MM.1S (cell line): ENCODE results near the gene LYZL6.

Source experiments
- DNase-seq: peaks from one replicate; pipeline ENCODE4 v3.0.0-alpha.2; 2015
- H2AFZ ChIP-seq: fragments of 300-600 bp; sonication (generic); 2 replicates; pipeline ENCODE4 v1.6.0; 2016; ENCODE audit warnings: antibody characterized with exemption, low read length
- H3F3A ChIP-seq: fragments of 300-600 bp; sonication (generic); 2 replicates; pipeline ENCODE4 v1.6.1; 2016; ENCODE audit warnings: mild to moderate bottlenecking, antibody characterized with exemption, low read length, moderate library complexity, mixed read lengths; ENCODE audit not compliant: insufficient read depth
- H3K27ac ChIP-seq: fragments of 300-600 bp; sonication (generic); 2 replicates; pipeline ENCODE4 v1.5.1; 2016; ENCODE audit warnings: mild to moderate bottlenecking, low read length
- H3K27me3 ChIP-seq: fragments of 300-600 bp; sonication (generic); replicated peaks from 2 replicates; pipeline ENCODE4 v1.6.0; 2016; ENCODE audit warnings: low read length; ENCODE audit not compliant: insufficient read depth
- H3K36me3 ChIP-seq: fragments of 300-600 bp; sonication (generic); replicated peaks from 2 replicates; pipeline ENCODE4 v1.6.1; 2016; ENCODE audit warnings: mild to moderate bottlenecking, low read length, mixed read lengths; ENCODE audit not compliant: insufficient read depth
- H3K4me1 ChIP-seq: fragments of 300-600 bp; sonication (generic); 2 replicates; pipeline ENCODE4 v1.6.1; 2016; ENCODE audit warnings: low read length, mixed read lengths
- H3K4me2 ChIP-seq: fragments of 300-600 bp; sonication (generic); 2 replicates; pipeline ENCODE4 v1.6.0; 2016; ENCODE audit warnings: low read depth, low read length
- H3K4me3 ChIP-seq: fragments of 300-600 bp; sonication (generic); 2 replicates; pipeline ENCODE4 v1.5.1; 2016; ENCODE audit warnings: low read length, mixed read lengths
- H3K79me2 ChIP-seq: fragments of 300-600 bp; sonication (generic); 2 replicates; pipeline ENCODE4 v1.6.1; 2016; ENCODE audit warnings: mixed run types, low read length, mixed read lengths
- H3K9ac ChIP-seq: fragments of 300-600 bp; sonication (generic); 2 replicates; pipeline ENCODE4 v1.6.1; 2016; ENCODE audit warnings: low read length, mixed read lengths
- H3K9me2 ChIP-seq: fragments of 300-600 bp; sonication (generic); replicated peaks from 2 replicates; pipeline ENCODE4 v1.6.1; 2016; ENCODE audit warnings: mild to moderate bottlenecking, low read length, mixed read lengths; ENCODE audit not compliant: insufficient read depth
- H3K9me3 ChIP-seq: fragments of 300-600 bp; sonication (generic); replicated peaks from 2 replicates; pipeline ENCODE4 v1.6.1; 2016; ENCODE audit warnings: mild to moderate bottlenecking, low read length, mixed read lengths; ENCODE audit not compliant: insufficient read depth
- H4K20me1 ChIP-seq: fragments of 300-600 bp; sonication (generic); 2 replicates; pipeline ENCODE4 v1.6.1; 2016; ENCODE audit warnings: mild to moderate bottlenecking, low read length, moderate library complexity, mixed read lengths; ENCODE audit not compliant: insufficient read depth
- CTCF ChIP-seq: fragments of 300-600 bp; sonication (generic); IDR thresholded peaks from 2 replicates; pipeline ENCODE4 v1.5.1; 2016; ENCODE audit warnings: antibody characterized with exemption, low read length, mixed read lengths
- EZH2 ChIP-seq: fragments of 300-600 bp; sonication (generic); optimal IDR thresholded peaks from 2 replicates; pipeline ENCODE3; 2017; ENCODE audit warnings: low read depth, mild to moderate bottlenecking, antibody characterized with exemption, low read length, mixed read lengths
- EZH2phosphoT487 ChIP-seq: fragments of 300-600 bp; sonication (generic); IDR thresholded peaks from 2 replicates; pipeline ENCODE4 v1.6.1; 2018; ENCODE audit warnings: antibody characterized with exemption, low read length

The LYZL6 gene

GRCh38 chr17:35927714-35928113, 15.8 kb downstream of the LYZL6 start:
- H3K9me3 ChIP-seq: no peaks in the 10 kb centered on the region
- H3F3A ChIP-seq: no peaks in the 10 kb centered on the region
- no peak overlapping the region for H3K4me2 ChIP-seq
- H3K4me1 ChIP-seq: peaks cover 5% of the 10 kb centered on the region; the same call in 1 of the 2 replicates
- no peak overlapping the region for H2AFZ ChIP-seq
- H3K9me2 ChIP-seq: no peaks in the 10 kb centered on the region
- H3K27me3 ChIP-seq: no peaks in the 10 kb centered on the region
- no peaks in the 10 kb centered on the region for H3K79me2 ChIP-seq
- H3K4me3 ChIP-seq: no peak overlapping the region
- no peaks in the 10 kb centered on the region for H4K20me1 ChIP-seq
- TF ChIP-seq EZH2 (no peak), CTCF (no peak), EZH2phosphoT487 (no peak)
- H3K27ac ChIP-seq: no peak overlapping the region
- no peak overlapping the region for H3K9ac ChIP-seq
- DNase-seq: no peak
- H3K36me3 ChIP-seq: no peaks in the 10 kb centered on the region

GRCh38 chr17:35923609-35924114, 19.9 kb downstream of the LYZL6 start:
- no peak overlapping the region for H3K4me3 ChIP-seq

GRCh38 chr17:35920229-35920628, 23.3 kb downstream of the LYZL6 start:
- TF ChIP-seq EZH2phosphoT487 (no peak), CTCF (no peak), EZH2 (no peak)
- Histone ChIP-seq H3K9me2 (no peaks in the 10 kb centered on the region), H3K79me2 (no peaks in the 10 kb centered on the region), H3K4me1 (no peaks in the 10 kb centered on the region), H3K9ac (no peak overlapping the region), H3K9me3 (no peaks in the 10 kb centered on the region), H3K27me3 (no peaks in the 10 kb centered on the region), H3K4me3 (no peak overlapping the region), H4K20me1 (no peaks in the 10 kb centered on the region), H3K4me2 (no peak overlapping the region), H3K27ac (no peak overlapping the region), H3K36me3 (no peaks in the 10 kb centered on the region), H3F3A (no peaks in the 10 kb centered on the region), H2AFZ (no peak overlapping the region)
- DNase-seq: no peak

More at GRCh38 chr17:35923609-35924114, 19.9 kb downstream of the LYZL6 start:
- no peaks in the 10 kb centered on the region for H4K20me1 ChIP-seq
- H3K79me2 ChIP-seq: no peaks in the 10 kb centered on the region
- H3K9me3 ChIP-seq: no peaks in the 10 kb centered on the region
- no peaks in the 10 kb centered on the region for H3F3A ChIP-seq
- no peaks in the 10 kb centered on the region for H3K36me3 ChIP-seq
- no peaks in the 10 kb centered on the region for H3K9me2 ChIP-seq
- H3K9ac ChIP-seq: no peak overlapping the region
- H2AFZ ChIP-seq: no peak overlapping the region
- no peak for DNase-seq
- H3K27me3 ChIP-seq: no peaks in the 10 kb centered on the region
- H3K4me2 ChIP-seq: no peak overlapping the region
- no peak overlapping the region for H3K27ac ChIP-seq
- TF ChIP-seq CTCF (no peak), EZH2phosphoT487 (no peak), EZH2 (no peak)
- no peaks in the 10 kb centered on the region for H3K4me1 ChIP-seq
